Hepatocyte (in vitro differentiated cells): ENCODE results near the gene GCH1. TPM values are rescaled to one million over a fixed set of nuclear protein-coding genes. Genes with fewer than 3 reads are reported as not detected.

Source experiments
- microRNA-seq: library from miRNA; unstranded; fragments of <30 nt; microRNA quantifications from one replicate; pipeline ENCODE4, GENCODE V29; 2017
- polyA plus RNA-seq: library from polyadenylated mRNA; unstranded; fragments of >200 nt; fragmentation: Nextera tagmentation; extraction: Ambion mirVana; gene quantifications from 2 replicates; pipeline ENCODE4 v1.2.1, GENCODE V29; 2016
- small RNA-seq: library from RNA; depleted of rRNA; stranded (forward); fragments of <200 nt; gene quantifications from one replicate; pipeline ENCODE3, GENCODE V24; 2014
- total RNA-seq: library from RNA; depleted of rRNA; stranded (reverse); fragments of >200 nt; gene quantifications from 2 replicates; pipeline ENCODE4 v1.2.3, GENCODE V29; 2014

The GCH1 gene
- total and polyA plus RNA-seq, 2 experiments from 2014 or later, result 19.3 to 29.9 TPM

Small RNA genes lying within 50 kb of the gene (microRNA-seq; reads per million reads assigned to microRNA genes)
- not detected for gene MIR4308

Small RNA genes lying within 50 kb of the gene (small RNA-seq; reads per million reads assigned to genes)
- gene MIR4308, result not detected
- not detected for gene RNU6ATAC9P

Other genes starting within 250 kb of the GCH1 start
- gene WDHD1, start 124.3 kb upstream of the GCH1 start, total RNA-seq, result 5.9 and 6.3 TPM in 2 replicates
- gene WDHD1, start 124.3 kb upstream of the GCH1 start, polyA plus RNA-seq, result 4.1 and 4.4 TPM in 2 replicates
- 16.2 and 18.8 TPM in 2 replicates for gene SOCS4, start 124.4 kb upstream of the GCH1 start, total RNA-seq
- 4.1 and 5.3 TPM in 2 replicates for gene SOCS4, start 124.4 kb upstream of the GCH1 start, polyA plus RNA-seq
- 69.9 and 91.0 TPM in 2 replicates for gene MAPK1IP1L, start 148.8 kb upstream of the GCH1 start, total RNA-seq
- gene MAPK1IP1L, start 148.8 kb upstream of the GCH1 start, polyA plus RNA-seq, result 81.4 and 86.2 TPM in 2 replicates
- 461 and 534 TPM in 2 replicates for gene LGALS3, start 226.4 kb upstream of the GCH1 start, total RNA-seq
- gene LGALS3, start 226.4 kb upstream of the GCH1 start, polyA plus RNA-seq, result 690 and 766 TPM in 2 replicates